CD14-positive monocyte (primary cell): ENCODE measurements around the gene SYT13. TPM values are rescaled to one million over a fixed set of nuclear protein-coding genes. Genes with fewer than 3 reads are reported as not detected.

Experiments
- DNase-seq, 3 donors: peaks; one replicate each; pipeline ENCODE4 v3.0.0-alpha.2; 2011 to 2022
- H2AFZ ChIP-seq: 2 replicates; pipeline ENCODE4 v1.6.0; 2012; ENCODE audit warnings: mild to moderate bottlenecking, low read depth, low read length, inconsistent platforms; ENCODE audit not compliant: insufficient read depth, poor library complexity, severe bottlenecking
- H3K27ac ChIP-seq, 2 donors: 1 replicate in 1 of 2; 2 replicates in 1 of 2; pipeline ENCODE4 v1.5.1; 2012 to 2013; ENCODE audit warnings: low read length in 2 of 2, control low read depth in 1 of 2, inconsistent platforms in 1 of 2, low read depth in 1 of 2, mild to moderate bottlenecking in 1 of 2
- H3K27me3 ChIP-seq, 2 donors: one replicate each; pipeline versions ENCODE4 v1.6.0 to v1.6.1; 2011 to 2013; ENCODE audit warnings: low read length in 2 of 2; ENCODE audit not compliant: control insufficient read depth in 2 of 2, insufficient read depth in 2 of 2
- H3K36me3 ChIP-seq, 2 donors: replicated peaks in 1 of 2; 1 replicate in 1 of 2; 2 replicates in 1 of 2; pipeline versions ENCODE4 v1.5.1 to v1.6.1; 2012 to 2013; ENCODE audit warnings: low read length in 2 of 2, control low read depth in 1 of 2, inconsistent platforms in 1 of 2, mild to moderate bottlenecking in 1 of 2; ENCODE audit not compliant: insufficient read depth in 2 of 2, control insufficient read depth in 1 of 2
- H3K4me1 ChIP-seq, 2 donors: 1 replicate in 1 of 2; 2 replicates in 1 of 2; pipeline versions ENCODE4 v1.5.1 to v1.6.1; 2012 to 2013; ENCODE audit warnings: low read length in 2 of 2, control low read depth in 1 of 2, inconsistent platforms in 1 of 2, mild to moderate bottlenecking in 1 of 2, moderate library complexity in 1 of 2; ENCODE audit not compliant: insufficient read depth in 2 of 2, control insufficient read depth in 1 of 2
- H3K4me2 ChIP-seq: replicated peaks from 2 replicates; pipeline ENCODE3; 2012; ENCODE audit warnings: low read length, moderate library complexity, mild to moderate bottlenecking; ENCODE audit not compliant: poor library complexity, severe bottlenecking; ENCODE audit errors: extremely low read depth
- H3K4me3 ChIP-seq, 3 experiments: fragments of 200-600 bp in 1 of 3; sonication (generic) in 1 of 3; replicated peaks in 1 of 3; 1 replicate in 2 of 3; 2 replicates in 1 of 3; pipeline ENCODE4 v1.5.1; 2011 to 2013; ENCODE audit warnings: low read length in 3 of 3, mild to moderate bottlenecking in 3 of 3, control low read depth in 2 of 3, low read depth in 2 of 3, inconsistent platforms in 1 of 3, moderate library complexity in 1 of 3
- H3K79me2 ChIP-seq: 2 replicates; pipeline ENCODE4 v1.6.0; 2012; ENCODE audit warnings: mild to moderate bottlenecking, control low read depth, inconsistent platforms, low read length, moderate library complexity; ENCODE audit not compliant: insufficient read depth
- H3K9ac ChIP-seq: 2 replicates; pipeline ENCODE4 v1.6.0; 2017; ENCODE audit warnings: low read length, mild to moderate bottlenecking; ENCODE audit not compliant: insufficient read depth, poor library complexity, severe bottlenecking
- H3K9me3 ChIP-seq, 2 donors: replicated peaks in 1 of 2; 1 replicate in 1 of 2; 2 replicates in 1 of 2; pipeline versions ENCODE4 v1.5.1 to v1.6.1; 2012 to 2013; ENCODE audit warnings: low read length in 2 of 2, control low read depth in 1 of 2; ENCODE audit not compliant: control insufficient read depth in 1 of 2, insufficient read depth in 1 of 2
- H4K20me1 ChIP-seq: 2 replicates; pipeline ENCODE4 v1.6.0; 2012; ENCODE audit warnings: mild to moderate bottlenecking, low read length, control low read depth, moderate library complexity; ENCODE audit not compliant: insufficient read depth
- H3K27ac Mint-ChIP-seq, 7 donors: one replicate each; pipeline ENCODE4 v1.8.0; 2020; ENCODE audit warnings: mild to moderate bottlenecking in 7 of 7, mixed read lengths in 7 of 7, moderate library complexity in 6 of 7, inconsistent platforms in 2 of 7
- H3K27me3 Mint-ChIP-seq, 3 donors: one replicate each; pipeline ENCODE4 v1.8.0; 2021 to 2022; ENCODE audit warnings: low read depth in 3 of 3, mild to moderate bottlenecking in 3 of 3, mixed read lengths in 3 of 3, moderate library complexity in 3 of 3, inconsistent platforms in 1 of 3
- H3K36me3 Mint-ChIP-seq, 2 donors: one replicate each; pipeline ENCODE4 v1.8.0; 2020; ENCODE audit warnings: mixed read lengths in 2 of 2, inconsistent platforms in 1 of 2, mild to moderate bottlenecking in 1 of 2
- H3K4me1 Mint-ChIP-seq: one replicate; pipeline ENCODE4 v1.8.0; 2020; ENCODE audit warnings: mild to moderate bottlenecking, mixed read lengths
- H3K4me3 Mint-ChIP-seq, 2 donors: one replicate each; pipeline ENCODE4 v1.8.0; 2020; ENCODE audit warnings: mild to moderate bottlenecking in 2 of 2, mixed read lengths in 2 of 2, moderate library complexity in 1 of 2
- H3K9me3 Mint-ChIP-seq, 7 donors: one replicate each; pipeline ENCODE4 v1.8.0; 2020 to 2022; ENCODE audit warnings: mixed read lengths in 7 of 7, mild to moderate bottlenecking in 6 of 7, moderate library complexity in 6 of 7, inconsistent platforms in 2 of 7
- WGBS: methylation state at CpG from one replicate; pipeline ENCODE4 v1.1.5; 2013; ENCODE audit warnings: missing lambda C conversion rate; ENCODE audit not compliant: insufficient coverage; 5-methylcytosine and 5-hydroxymethylcytosine counted together
- intact Hi-C, 2 donors: fragments of 100-400 bp; cut with micrococcal nuclease; formaldehyde crosslinking; loops; one replicate each; pipeline versions ENCODE4 v1.15.0 to v1.15.1; 2023
- polyA plus RNA-seq, 3 donors: library from polyadenylated mRNA; depleted of rRNA in 1 of 3; unstranded in 2 of 3; stranded (reverse) in 1 of 3; fragments of 300-500 nt in 2 of 3; fragments of >200 nt in 1 of 3; fragmentation: Illumina TruSeq in 2 of 3; gene quantifications; 1 replicate in 2 of 3; 2 replicates in 1 of 3; pipeline ENCODE4 v1.2.3, GENCODE V29; 2012 to 2021
- TF ChIP-seq, protein P1 (sequence below): fragments of 200-600 bp; IDR thresholded peaks from one replicate; pipeline ENCODE4 v1.8.0; 2022; ENCODE audit warnings: antibody characterized with exemption, mild to moderate bottlenecking

The SYT13 gene
- polyA plus RNA-seq, 3 donors = not detected

DNA sequence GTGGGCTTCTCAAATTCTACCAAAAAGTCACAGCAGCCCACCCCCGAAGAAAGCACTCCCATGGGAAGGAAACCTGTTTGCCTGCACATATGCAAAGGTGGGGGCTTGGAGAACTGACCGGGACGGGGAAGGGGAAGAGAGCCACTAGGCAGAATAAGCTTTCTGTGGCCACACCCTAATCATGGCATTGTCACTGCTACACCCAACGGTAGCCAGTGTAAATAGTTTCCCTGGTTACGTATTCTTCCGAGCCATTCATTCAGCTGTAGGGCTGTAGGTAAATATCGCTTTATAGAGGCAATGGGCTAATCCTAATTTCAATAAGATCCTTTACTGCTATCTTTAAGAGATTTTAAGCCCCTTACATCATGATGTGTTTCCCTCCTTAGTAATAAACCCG is 78.0 kb downstream of the SYT13 start:
- H3K9me3 Mint-ChIP-seq = peaks cover 0 to 1% (median 0%) of the 10 kb centered on the region in 7 donors
- Histone ChIP-seq H3K4me3 (no peak overlapping the region), H3K27ac (no peak overlapping the region), H3K9ac (no peak overlapping the region), H3K9me3 (no peaks in the 10 kb centered on the region), H3K4me2 (no peak overlapping the region), H3K79me2 (no peaks in the 10 kb centered on the region), H2AFZ (no peak overlapping the region), H3K27me3 (no peaks in the 10 kb centered on the region), H3K36me3 (no peaks in the 10 kb centered on the region), H4K20me1 (no peaks in the 10 kb centered on the region), H3K4me1 (no peaks in the 10 kb centered on the region)
- no peak overlapping the region for H3K4me3 Mint-ChIP-seq
- H3K27me3 Mint-ChIP-seq = peaks cover 0 to 1% (median 0%) of the 10 kb centered on the region in 3 donors
- H3K36me3 Mint-ChIP-seq = peaks cover 3 to 5% of the 10 kb centered on the region in 2 donors
- no peak overlapping the region for H3K27ac Mint-ChIP-seq
- TF ChIP-seq, protein P1, sequence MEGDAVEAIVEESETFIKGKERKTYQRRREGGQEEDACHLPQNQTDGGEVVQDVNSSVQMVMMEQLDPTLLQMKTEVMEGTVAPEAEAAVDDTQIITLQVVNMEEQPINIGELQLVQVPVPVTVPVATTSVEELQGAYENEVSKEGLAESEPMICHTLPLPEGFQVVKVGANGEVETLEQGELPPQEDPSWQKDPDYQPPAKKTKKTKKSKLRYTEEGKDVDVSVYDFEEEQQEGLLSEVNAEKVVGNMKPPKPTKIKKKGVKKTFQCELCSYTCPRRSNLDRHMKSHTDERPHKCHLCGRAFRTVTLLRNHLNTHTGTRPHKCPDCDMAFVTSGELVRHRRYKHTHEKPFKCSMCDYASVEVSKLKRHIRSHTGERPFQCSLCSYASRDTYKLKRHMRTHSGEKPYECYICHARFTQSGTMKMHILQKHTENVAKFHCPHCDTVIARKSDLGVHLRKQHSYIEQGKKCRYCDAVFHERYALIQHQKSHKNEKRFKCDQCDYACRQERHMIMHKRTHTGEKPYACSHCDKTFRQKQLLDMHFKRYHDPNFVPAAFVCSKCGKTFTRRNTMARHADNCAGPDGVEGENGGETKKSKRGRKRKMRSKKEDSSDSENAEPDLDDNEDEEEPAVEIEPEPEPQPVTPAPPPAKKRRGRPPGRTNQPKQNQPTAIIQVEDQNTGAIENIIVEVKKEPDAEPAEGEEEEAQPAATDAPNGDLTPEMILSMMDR = no peak
- DNase-seq = no peak
- WGBS = no CpG with 5 or more reads among the region's 8 CpGs
- peaks cover 10% of the 10 kb centered on the region for H3K4me1 Mint-ChIP-seq
- intact Hi-C loops = no loop called here

- peaks cover 0 to 1% (median 0%) of the 10 kb centered on the region in 7 donors for H3K9me3 Mint-ChIP-seq
- Histone ChIP-seq H2AFZ (no peak overlapping the region), H3K9me3 (no peaks in the 10 kb centered on the region), H3K4me3 (no peak overlapping the region), H3K4me1 (no peaks in the 10 kb centered on the region), H3K79me2 (no peaks in the 10 kb centered on the region), H3K9ac (no peak overlapping the region), H3K36me3 (no peaks in the 10 kb centered on the region), H3K27ac (no peak overlapping the region), H3K27me3 (no peaks in the 10 kb centered on the region), H3K4me2 (no peak overlapping the region), H4K20me1 (no peaks in the 10 kb centered on the region)
- peaks cover 0 to 1% (median 1%) of the 10 kb centered on the region in 3 donors for H3K27me3 Mint-ChIP-seq
- peaks cover 3 to 5% of the 10 kb centered on the region in 2 donors for H3K36me3 Mint-ChIP-seq
- TF ChIP-seq, protein P1 = no peak
- no peak overlapping the region for H3K4me3 Mint-ChIP-seq
- no peak overlapping the region for H3K27ac Mint-ChIP-seq
- peaks cover 10% of the 10 kb centered on the region for H3K4me1 Mint-ChIP-seq
- WGBS = 92% methylated on average over 5 of the region's 7 CpGs
- DNase-seq = no peak
- intact Hi-C loops = no loop called here
Observed at GRCh38 chr11:45205978-45206377, 80.2 kb downstream of the SYT13 start.
